GM23248 (cell line): Measurements from ENCODE around the gene CLDN20. TPM values are rescaled to one million over a fixed set of nuclear protein-coding genes. Genes with fewer than 3 reads are reported as not detected.
A peak's percentile ranks its signal among the peaks of the same experiment; 100 is the strongest.

Source experiments
- DNase-seq: peaks from one replicate; pipeline ENCODE4 v3.0.0-alpha.2; 2015
- H2AFZ ChIP-seq: fragments of 200-600 bp; sonication (generic); 2 replicates; pipeline ENCODE4 v1.6.1; 2016; ENCODE audit warnings: antibody characterized with exemption
- H3F3A ChIP-seq: fragments of 200-600 bp; sonication (generic); 2 replicates; pipeline ENCODE4 v1.6.1; 2016; ENCODE audit warnings: mild to moderate bottlenecking, antibody characterized with exemption, mixed run types; ENCODE audit not compliant: insufficient read depth
- H3K27ac ChIP-seq: fragments of 200-600 bp; sonication (generic); 2 replicates; pipeline ENCODE4 v1.5.1; 2016; ENCODE audit warnings: mild to moderate bottlenecking
- H3K27me3 ChIP-seq: fragments of 200-600 bp; sonication (generic); replicated peaks from 2 replicates; pipeline ENCODE4 v1.6.1; 2016; ENCODE audit warnings: mild to moderate bottlenecking; ENCODE audit not compliant: insufficient read depth
- H3K36me3 ChIP-seq: fragments of 200-600 bp; sonication (generic); 2 replicates; pipeline ENCODE4 v1.6.1; 2016; ENCODE audit warnings: low read depth, mild to moderate bottlenecking
- H3K4me1 ChIP-seq: fragments of 200-600 bp; sonication (generic); 2 replicates; pipeline ENCODE4 v1.6.1; 2016; ENCODE audit warnings: mild to moderate bottlenecking; ENCODE audit not compliant: insufficient read depth
- H3K4me2 ChIP-seq: fragments of 200-600 bp; sonication (generic); one replicate; pipeline ENCODE4 v1.6.1; 2016; ENCODE audit warnings: mild to moderate bottlenecking; ENCODE audit not compliant: unreplicated experiment
- H3K4me3 ChIP-seq: fragments of 200-600 bp; sonication (generic); 2 replicates; pipeline ENCODE4 v1.5.1; 2016; ENCODE audit warnings: mild to moderate bottlenecking
- H3K79me2 ChIP-seq: fragments of 200-600 bp; sonication (generic); 2 replicates; pipeline ENCODE4 v1.6.1; 2016; ENCODE audit warnings: mild to moderate bottlenecking; ENCODE audit not compliant: insufficient read depth
- H3K9ac ChIP-seq: fragments of 200-600 bp; sonication (generic); 2 replicates; pipeline ENCODE4 v1.6.1; 2016; ENCODE audit warnings: mild to moderate bottlenecking
- H3K9me2 ChIP-seq: fragments of 200-600 bp; sonication (generic); 2 replicates; pipeline ENCODE4 v1.6.1; 2016; ENCODE audit warnings: mixed run types, mild to moderate bottlenecking, moderate library complexity; ENCODE audit not compliant: insufficient read depth
- H3K9me3 ChIP-seq: fragments of 200-600 bp; sonication (generic); one replicate; pipeline ENCODE4 v1.6.1; 2017; ENCODE audit warnings: low read depth
- H4K20me1 ChIP-seq: fragments of 200-600 bp; sonication (generic); 2 replicates; pipeline ENCODE4 v1.6.0; 2016; ENCODE audit not compliant: insufficient read depth
- EZH2 ChIP-seq: fragments of 200-600 bp; sonication (generic); IDR thresholded peaks from 2 replicates; pipeline ENCODE4 v1.6.1; 2018; ENCODE audit warnings: antibody characterized with exemption, mild to moderate bottlenecking; ENCODE audit not compliant: insufficient read depth, poor library complexity, severe bottlenecking
- EZH2phosphoT487 ChIP-seq: fragments of 200-600 bp; sonication (generic); IDR thresholded peaks from 2 replicates; pipeline ENCODE4 v1.6.1; 2018; ENCODE audit warnings: antibody characterized with exemption, moderate library complexity, mild to moderate bottlenecking, low read depth; ENCODE audit not compliant: insufficient read depth
- WGBS, 2 experiments: methylation state at CpG; one replicate each; pipeline ENCODE4 v1.1.6; 2015 to 2017; ENCODE audit warnings: low lambda C conversion rate in 2 of 2, low coverage in 1 of 2; ENCODE audit errors: missing lambda C conversion rate in 2 of 2; 5-methylcytosine and 5-hydroxymethylcytosine counted together
- in situ Hi-C: fragments of 300-500 bp; cut with MboI; formaldehyde crosslinking; loops from 2 replicates; pipeline ENCODE4 v1.15.0; 2020
- polyA plus RNA-seq: library from polyadenylated mRNA; unstranded; fragments of >200 nt; fragmentation: Nextera tagmentation; extraction: Ambion mirVana; gene quantifications from 2 replicates; pipeline ENCODE4 v1.2.1, GENCODE V29; 2016
- total RNA-seq: library from RNA; depleted of rRNA; stranded (reverse); fragments of >200 nt; shearing (Covaris generic); gene quantifications from 2 replicates; pipeline ENCODE4 v1.2.3, GENCODE V29; 2014

Gene CLDN20
- total and polyA plus RNA-seq, 2 experiments from 2014 or later, result not detected

DNA sequence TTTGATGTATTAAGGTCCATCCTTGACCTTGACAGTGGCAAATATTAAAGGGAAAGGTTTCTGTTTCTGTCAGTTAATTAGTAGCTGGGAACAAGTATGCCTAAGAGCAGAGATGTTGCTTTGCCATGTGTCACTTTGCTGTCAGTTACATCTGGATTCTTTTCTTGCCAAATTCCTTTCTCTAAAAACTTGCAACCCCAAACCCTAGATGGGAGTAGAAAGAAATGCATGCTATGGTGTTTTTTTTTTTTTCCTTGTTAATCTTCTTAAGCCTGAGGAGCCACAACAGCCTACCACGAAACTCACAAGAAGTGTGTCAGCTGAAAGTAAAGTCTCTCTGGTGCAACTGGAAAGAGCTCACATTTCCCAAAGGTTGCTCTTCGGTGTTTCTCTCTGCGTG is 18.0 kb upstream of the CLDN20 start:
- H3K36me3 ChIP-seq, result no peaks in the 10 kb centered on the region
- 85 to 90% methylated on average over 3 of the region's 3 CpGs for WGBS, 2 experiments
- H3K4me1 ChIP-seq, result no peaks in the 10 kb centered on the region
- no peak for DNase-seq
- H3F3A ChIP-seq, result no peaks in the 10 kb centered on the region
- TF ChIP-seq EZH2phosphoT487, result no peak
- no peak for TF ChIP-seq EZH2
- no peaks in the 10 kb centered on the region for H3K9me3 ChIP-seq
- no peaks in the 10 kb centered on the region for H4K20me1 ChIP-seq
- H3K9ac ChIP-seq, result no peak overlapping the region
- no peak overlapping the region for H3K27ac ChIP-seq
- no peaks in the 10 kb centered on the region for H3K9me2 ChIP-seq
- no peaks in the 10 kb centered on the region for H3K79me2 ChIP-seq
- in situ Hi-C loops, result loop anchor here (5.0 to 10.0 kb wide), 2 partner anchors 69 to 321 kb away; no protein-coding TSS in a partner anchor
- no peak overlapping the region for H2AFZ ChIP-seq
- H3K4me3 ChIP-seq, result no peak overlapping the region
- no peaks in the 10 kb centered on the region for H3K27me3 ChIP-seq
- H3K4me2 ChIP-seq, result no peak overlapping the region

DNA sequence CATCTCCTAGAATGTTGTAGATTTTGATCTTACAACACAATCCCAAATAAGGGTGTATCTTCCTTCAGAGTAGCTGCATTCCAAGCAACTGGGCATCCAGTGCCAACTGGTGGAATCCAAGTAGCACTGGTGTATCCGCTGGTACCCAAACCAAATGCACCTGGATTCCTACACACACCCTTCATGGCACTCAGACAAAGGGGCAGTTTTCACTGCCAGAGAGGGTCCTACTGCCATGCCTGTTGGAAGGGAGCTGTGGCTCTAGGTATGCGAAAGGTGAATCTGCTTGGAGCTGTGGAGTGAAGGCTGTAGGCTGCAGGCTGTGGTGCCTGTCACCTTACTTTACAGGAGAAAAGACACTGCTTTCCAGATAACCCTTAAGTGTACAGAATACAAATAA is 17.0 kb upstream of the CLDN20 start:
- Histone ChIP-seq H3K9me3 (no peaks in the 10 kb centered on the region), H3K4me1 (no peaks in the 10 kb centered on the region), H2AFZ (no peak overlapping the region), H3K9ac (no peak overlapping the region), H4K20me1 (no peaks in the 10 kb centered on the region), H3K27me3 (no peaks in the 10 kb centered on the region), H3K4me2 (no peak overlapping the region), H3K4me3 (no peak overlapping the region), H3K36me3 (0 out of 2 replicates have a peak, but pooled peaks cover 3% of the 10 kb centered on the region), H3K27ac (no peak overlapping the region), H3K79me2 (no peaks in the 10 kb centered on the region), H3F3A (no peaks in the 10 kb centered on the region), H3K9me2 (no peaks in the 10 kb centered on the region)
- in situ Hi-C loops, result loop anchor here (5.0 to 10.0 kb wide), 2 partner anchors 70 to 322 kb away; no protein-coding TSS in a partner anchor
- TF ChIP-seq EZH2 (no peak), EZH2phosphoT487 (no peak)
- DNase-seq, result no peak
- WGBS, 2 experiments, result 95 to 100% methylated on average over 2 of the region's 2 CpGs

DNA sequence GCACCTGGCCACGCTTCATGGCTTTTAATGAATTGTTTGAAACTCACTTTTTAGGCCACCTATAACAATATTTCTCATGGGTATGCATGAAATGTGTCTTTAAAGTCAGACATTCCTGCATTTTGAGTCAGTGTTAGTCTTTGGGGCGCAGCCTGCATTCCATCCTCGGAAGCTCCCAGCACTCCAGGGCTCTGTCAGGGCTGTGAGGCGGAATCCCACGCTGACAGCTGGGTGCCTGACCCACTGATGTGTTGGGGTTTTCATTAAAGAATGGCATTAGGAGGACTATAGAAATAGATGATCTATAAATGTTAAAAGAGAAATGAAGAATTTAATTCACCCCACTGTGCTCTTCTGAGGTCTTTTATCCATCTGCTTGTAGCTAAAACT is 16.2 kb upstream of the CLDN20 start:
- no peak overlapping the region for H2AFZ ChIP-seq
- H3K9ac ChIP-seq, result no peak overlapping the region
- no peak overlapping the region for H3K27ac ChIP-seq
- no peaks in the 10 kb centered on the region for H3F3A ChIP-seq
- H3K79me2 ChIP-seq, result no peaks in the 10 kb centered on the region
- 0 out of 2 replicates have a peak, but pooled peaks cover 3% of the 10 kb centered on the region for H3K36me3 ChIP-seq
- in situ Hi-C loops, result loop anchor here (5.0 to 10.0 kb wide), 2 partner anchors 70 to 323 kb away; no protein-coding TSS in a partner anchor
- WGBS, 2 experiments, result 88% methylated on average over 5 of the region's 5 CpGs
- TF ChIP-seq EZH2 (no peak), EZH2phosphoT487 (no peak)
- H3K9me3 ChIP-seq, result no peaks in the 10 kb centered on the region
- H3K9me2 ChIP-seq, result no peaks in the 10 kb centered on the region
- DNase-seq, result peak; percentile 2
- H3K4me2 ChIP-seq, result no peak overlapping the region
- H3K4me3 ChIP-seq, result no peak overlapping the region
- H3K27me3 ChIP-seq, result no peaks in the 10 kb centered on the region
- H4K20me1 ChIP-seq, result no peaks in the 10 kb centered on the region
- H3K4me1 ChIP-seq, result no peaks in the 10 kb centered on the region

DNA sequence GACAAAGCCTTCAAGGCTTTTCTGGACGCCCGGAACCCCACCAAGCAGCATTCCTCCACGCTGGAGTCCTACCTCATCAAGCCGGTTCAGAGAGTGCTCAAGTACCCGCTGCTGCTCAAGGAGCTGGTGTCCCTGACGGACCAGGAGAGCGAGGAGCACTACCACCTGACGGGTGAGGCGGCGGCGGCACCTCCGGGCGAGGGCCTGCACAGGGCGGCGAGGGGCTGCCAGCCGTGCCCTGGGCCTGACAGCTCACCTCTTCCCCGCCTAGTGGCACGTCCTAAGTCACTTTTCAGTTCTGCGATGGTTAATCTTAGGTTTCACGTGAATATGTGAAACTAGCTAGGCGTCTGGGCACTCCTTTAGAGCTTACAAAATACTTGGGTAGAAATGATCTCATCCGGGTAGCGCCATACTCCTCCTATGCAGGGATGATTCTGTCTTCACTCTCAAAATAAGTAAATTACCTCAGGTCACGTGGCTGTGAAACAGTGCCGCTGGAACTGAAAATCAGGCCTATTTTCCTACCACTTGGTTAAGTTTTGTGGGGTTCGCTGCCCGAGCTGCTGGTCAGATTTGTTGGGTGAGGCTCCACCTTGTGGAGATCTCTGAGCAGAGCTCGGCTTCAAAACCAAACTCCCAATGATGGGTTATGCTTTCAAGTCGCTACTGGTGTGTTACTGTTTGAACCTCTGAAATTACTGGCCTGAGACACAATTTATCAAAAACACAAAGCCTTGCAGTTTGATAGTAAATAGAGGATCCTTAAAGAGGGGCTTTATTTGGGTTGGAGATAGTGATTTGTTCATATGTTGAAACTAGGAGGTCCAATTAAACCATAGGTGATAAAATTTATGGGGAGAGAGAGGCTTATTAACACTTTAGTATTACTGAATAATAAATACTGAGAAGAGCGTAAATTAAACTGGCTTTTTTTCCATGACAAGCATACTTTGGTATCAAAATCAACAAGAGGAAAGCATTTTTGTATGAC is 15.5 kb upstream of the CLDN20 start:
- Histone ChIP-seq H3K4me2 (no peak overlapping the region), H3K27ac (no peak overlapping the region), H3K4me3 (no peak overlapping the region), H3K36me3 (0 out of 2 replicates have a peak, but pooled peaks cover 3% of the 10 kb centered on the region), H3K79me2 (no peaks in the 10 kb centered on the region), H3K9ac (no peak overlapping the region), H2AFZ (no peak overlapping the region), H3K9me3 (no peaks in the 10 kb centered on the region), H3K27me3 (no peaks in the 10 kb centered on the region), H4K20me1 (no peaks in the 10 kb centered on the region), H3K9me2 (no peaks in the 10 kb centered on the region), H3K4me1 (no peaks in the 10 kb centered on the region), H3F3A (no peaks in the 10 kb centered on the region)
- WGBS, 2 experiments, result 80 to 81% methylated on average over 28 to 30 of the region's 30 CpGs
- DNase-seq, result peak; percentile 78
- in situ Hi-C loops, result loop anchor here (5.0 to 10.0 kb wide), 2 partner anchors 71 to 324 kb away; no protein-coding TSS in a partner anchor
- TF ChIP-seq EZH2phosphoT487 (no peak), EZH2 (no peak)
